ENCODE measurements around the gene ENTREP1. TPM values are rescaled to one million over a fixed set of nuclear protein-coding genes. Genes with fewer than 3 reads are reported as not detected.

The ENTREP1 gene
- total and polyA plus RNA-seq, 2 of the 4 experiments (the other 2 are of a cell fraction): not detected

GRCh38 chr9:69391487-69391886 lies 66.5 kb downstream of the ENTREP1 start:
- Histone ChIP-seq H3K4ac (ENCODE audit: low read depth, low read length) (no peak overlapping the region), H2BK15ac (ENCODE audit: low read depth, low read length) (no peak overlapping the region), H3K9ac (ENCODE audit: low read depth, low read length) (no peak overlapping the region), H3K14ac (replicated peaks; ENCODE audit: low read depth, low read length) (no peak overlapping the region), H3K27me3 (ENCODE audit: control insufficient read depth, insufficient read depth, low read length) (peaks cover 19% of the 10 kb centered on the region), H2BK120ac (ENCODE audit: low read depth, low read length) (no peak overlapping the region), H3K9me1 (ENCODE audit: insufficient read depth, low read length) (no peaks in the 10 kb centered on the region), H3K18ac (ENCODE audit: low read depth, low read length) (no peak overlapping the region), H2AK9ac (replicated peaks; ENCODE audit: low read depth, low read length, poor library complexity) (no peak overlapping the region), H3K4me3 (ENCODE audit: insufficient read depth, low read depth, low read length) (no peak overlapping the region), H2BK5ac (ENCODE audit: low read depth, low read length, poor library complexity, severe bottlenecking) (no peak overlapping the region), H3K79me1 (ENCODE audit: low read depth in 1 of 2, low read length in 2 of 2) (no peaks in the 10 kb centered on the region), H2BK20ac (ENCODE audit: low read depth, low read length) (no peak overlapping the region), H3K56ac (ENCODE audit: extremely low read depth, insufficient read depth, low read length) (no peak overlapping the region), H2AK5ac (ENCODE audit: low read depth, low read length) (no peak overlapping the region), H3K36me3 (ENCODE audit: control insufficient read depth, insufficient read depth, low read length) (no peaks in the 10 kb centered on the region), H4K5ac (ENCODE audit: low read depth, low read length) (no peak overlapping the region), H2AFZ (replicated peaks; ENCODE audit: low read length, poor library complexity) (no peak overlapping the region), H3K9me3 (ENCODE audit: control insufficient read depth, insufficient read depth, low read length) (no peaks in the 10 kb centered on the region), H3K4me1 (ENCODE audit: control insufficient read depth, insufficient read depth, low read length) (no peaks in the 10 kb centered on the region), H3K27ac (ENCODE audit: insufficient read depth, low read length) (no peak overlapping the region), H3K4me2 (ENCODE audit: low read depth, low read length) (no peak overlapping the region), H4K20me1 (ENCODE audit: insufficient read depth, low read length) (no peaks in the 10 kb centered on the region), H4K91ac (ENCODE audit: insufficient read depth, low read depth, low read length) (no peak overlapping the region), H4K8ac (ENCODE audit: low read depth in 2 of 2, low read length in 2 of 2) (no peak overlapping the region), H3K23ac (ENCODE audit: low read depth, low read length) (no peak overlapping the region)
- dilution Hi-C loops (cut with HindIII; ENCODE audit: low sequenced_read_pairs, unreplicated experiment): no loop called here
- no peak for TF ChIP-seq RFX5 (IDR thresholded peaks at IDR 0.05; ENCODE audit: low read depth, low read length)
- no peak for TF ChIP-seq SMC3 (IDR thresholded peaks at IDR 0.05; ENCODE audit: low read depth, low read length)
- WGBS, 2 experiments (ENCODE audit: extremely low coverage in 2 of 2, insufficient read length in 1 of 2): 90% methylated on average over 2 of the region's 11 CpGs; no CpG with 5 or more reads in 1 of the 2 experiments
- DNase-seq (no peak), ATAC-seq (ENCODE audit: low read depth) (no peak)
- POLR2A ChIA-PET (ENCODE audit: unreplicated experiment): no interaction called here
- in situ Hi-C loops (cut with MboI; ENCODE audit: low sequenced_read_pairs): no loop called here
- intact Hi-C loops (cut with micrococcal nuclease): no loop called here
- no TSS peak for BruUV-seq (replicated peaks)
- CTCF ChIA-PET: no interaction called here

All from IMR-90 (cell line).